HEK293 (cell line): ENCODE measurements around the gene SLC2A11.

ENCODE experiments used
- ELK4 ChIP-seq: IDR thresholded peaks from 2 replicates; pipeline ENCODE4 v1.6.1; 2011; ENCODE audit warnings: mild to moderate bottlenecking, low read depth, low read length, borderline replicate concordance
- GFI1B ChIP-seq: fragments of 450-650 bp; formaldehyde crosslinking; IDR thresholded peaks from 2 replicates; pipeline ENCODE4 v1.5.1; 2016; ENCODE audit warnings: missing biosample characterization, missing genetic modification characterization
- GLI4 ChIP-seq: fragments of 450-650 bp; formaldehyde crosslinking; IDR thresholded peaks from 2 replicates; pipeline ENCODE4 v1.5.1; 2016; ENCODE audit warnings: missing biosample characterization, missing genetic modification characterization
- MEIS1 ChIP-seq: sonication (generic); formaldehyde crosslinking; IDR thresholded peaks from 2 replicates; pipeline ENCODE4 v1.8.1; 2022; ENCODE audit warnings: missing genetic modification reagents, mild to moderate bottlenecking, borderline replicate concordance
- MZF1 ChIP-seq: fragments of 450-650 bp; formaldehyde crosslinking; IDR thresholded peaks from 2 replicates; pipeline ENCODE4 v1.5.1; 2017; ENCODE audit warnings: missing biosample characterization, missing genetic modification characterization, borderline replicate concordance
- PRDM6 ChIP-seq: fragments of 450-650 bp; formaldehyde crosslinking; IDR thresholded peaks from 2 replicates; pipeline ENCODE4 v1.5.1; 2017; ENCODE audit warnings: missing biosample characterization, missing genetic modification characterization
- REST ChIP-seq: fragments of 450-650 bp; formaldehyde crosslinking; IDR thresholded peaks from 2 replicates; pipeline ENCODE4 v1.5.1; 2016; ENCODE audit warnings: missing biosample characterization, missing genetic modification characterization
- SCRT2 ChIP-seq: fragments of 450-650 bp; formaldehyde crosslinking; IDR thresholded peaks from 2 replicates; pipeline ENCODE4 v1.5.1; 2016; ENCODE audit warnings: missing biosample characterization, missing genetic modification characterization
- TCF7L2 ChIP-seq: IDR thresholded peaks from 2 replicates; pipeline ENCODE4 v1.6.1; 2011; ENCODE audit warnings: low read depth, mild to moderate bottlenecking, inconsistent platforms, low read length, moderate library complexity, borderline replicate concordance
- ZBTB10 ChIP-seq: fragments of 450-650 bp; formaldehyde crosslinking; IDR thresholded peaks from 2 replicates; pipeline ENCODE4 v1.5.1; 2016; ENCODE audit warnings: missing biosample characterization, missing genetic modification characterization
- ZBTB17 ChIP-seq: fragments of 450-650 bp; formaldehyde crosslinking; IDR thresholded peaks from 2 replicates; pipeline ENCODE4 v1.5.1; 2016; ENCODE audit warnings: missing biosample characterization, missing genetic modification characterization
- ZBTB21 ChIP-seq: fragments of 450-650 bp; formaldehyde crosslinking; IDR thresholded peaks from 2 replicates; pipeline ENCODE4 v1.5.1; 2017; ENCODE audit warnings: missing biosample characterization, missing genetic modification characterization
- ZBTB48 ChIP-seq: fragments of 450-650 bp; formaldehyde crosslinking; IDR thresholded peaks from 2 replicates; pipeline ENCODE4 v1.5.1; 2016; ENCODE audit warnings: missing biosample characterization, missing genetic modification characterization
- ZNF112 ChIP-seq: fragments of 450-650 bp; formaldehyde crosslinking; IDR thresholded peaks from 2 replicates; pipeline ENCODE4 v1.5.0; 2017; ENCODE audit warnings: missing biosample characterization, missing genetic modification characterization
- ZNF138 ChIP-seq: fragments of 450-650 bp; formaldehyde crosslinking; IDR thresholded peaks from 2 replicates; pipeline ENCODE4 v1.5.1; 2016; ENCODE audit warnings: missing biosample characterization, missing genetic modification characterization, borderline replicate concordance
- ZNF155 ChIP-seq: fragments of 450-650 bp; formaldehyde crosslinking; IDR thresholded peaks from 2 replicates; pipeline ENCODE4 v1.5.1; 2016; ENCODE audit warnings: missing biosample characterization, missing genetic modification characterization
- ZNF266 ChIP-seq: fragments of 450-650 bp; formaldehyde crosslinking; IDR thresholded peaks from 2 replicates; pipeline ENCODE4 v1.5.1; 2016; ENCODE audit warnings: missing biosample characterization, missing genetic modification characterization, low read depth
- ZNF280C ChIP-seq: fragments of 450-650 bp; formaldehyde crosslinking; IDR thresholded peaks from 2 replicates; pipeline ENCODE4 v1.5.1; 2016; ENCODE audit warnings: missing biosample characterization, missing genetic modification characterization
- ZNF324 ChIP-seq: fragments of 450-650 bp; formaldehyde crosslinking; IDR thresholded peaks from 2 replicates; pipeline ENCODE4 v1.5.1; 2016; ENCODE audit warnings: missing biosample characterization, missing genetic modification characterization
- ZNF37A ChIP-seq: fragments of 450-650 bp; IDR thresholded peaks from 2 replicates; pipeline ENCODE4 v1.5.1; 2018; ENCODE audit warnings: missing biosample characterization, missing genetic modification characterization
- ZNF473 ChIP-seq: fragments of 450-650 bp; formaldehyde crosslinking; IDR thresholded peaks from 2 replicates; pipeline ENCODE4 v1.5.1; 2017; ENCODE audit warnings: missing biosample characterization, missing genetic modification characterization
- ZNF514 ChIP-seq: fragments of 450-650 bp; formaldehyde crosslinking; IDR thresholded peaks from 2 replicates; pipeline ENCODE4 v1.5.1; 2016; ENCODE audit warnings: missing biosample characterization, missing genetic modification characterization
- ZNF521 ChIP-seq: fragments of 450-650 bp; formaldehyde crosslinking; IDR thresholded peaks from 2 replicates; pipeline ENCODE4 v1.5.1; 2017; ENCODE audit warnings: missing biosample characterization, mild to moderate bottlenecking, missing genetic modification characterization
- ZNF571 ChIP-seq: fragments of 450-650 bp; formaldehyde crosslinking; IDR thresholded peaks from 2 replicates; pipeline ENCODE4 v1.5.0; 2017; ENCODE audit warnings: missing biosample characterization, missing genetic modification characterization
- ZNF626 ChIP-seq: fragments of 450-650 bp; sonication (Bioruptor Pico); formaldehyde crosslinking; IDR thresholded peaks from 2 replicates; pipeline ENCODE4 v1.5.1; 2018; ENCODE audit warnings: missing biosample characterization, missing genetic modification characterization, inconsistent platforms
- ZNF701 ChIP-seq: fragments of 450-650 bp; formaldehyde crosslinking; IDR thresholded peaks from 2 replicates; pipeline ENCODE4 v1.5.1; 2016; ENCODE audit warnings: missing biosample characterization, missing genetic modification characterization
- TF ChIP-seq, protein P1 (sequence below): fragments of 450-650 bp; formaldehyde crosslinking; IDR thresholded peaks from 2 replicates; pipeline ENCODE4 v1.5.1; 2016; ENCODE audit warnings: missing biosample characterization, missing genetic modification characterization

SLC2A11 gene

GRCh38 chr22:23856721-23857605 is 712 bp upstream of the SLC2A11 start (continued):
- TF ChIP-seq ZNF155 (tag by site-specific recombination) (no peak), ZNF324 (0 out of 2 replicates have a peak, but pooled peaks have one; percentile 35), SCRT2 (tag by site-specific recombination) (no peak), ZNF514 (no peak), REST (no peak), MEIS1 (no peak), ZNF521 (tag by site-specific recombination) (no peak), ZNF138 (tag by site-specific recombination) (no peak), ZNF473 (tag by site-specific recombination) (no peak), ZBTB10 (tag by site-specific recombination) (peak; percentile 86), ZBTB17 (tag by site-specific recombination) (peak; percentile 82), ZNF112 (tag by site-specific recombination) (no peak), ZNF701 (tag by site-specific recombination) (no peak), ELK4 (no peak), TCF7L2 (no peak), ZNF280C (no peak), ZBTB48 (tag by site-specific recombination) (no peak), ZNF266 (tag by site-specific recombination) (no peak), ZNF571 (tag by site-specific recombination) (no peak), ZBTB21 (tag by site-specific recombination) (no peak), ZNF37A (tag by site-specific recombination) (no peak), ZNF626 (tag by site-specific recombination) (no peak), MZF1 (no peak), PRDM6 (no peak), GFI1B (tag by site-specific recombination) (no peak), GLI4 (tag by site-specific recombination) (no peak)
- TF ChIP-seq, protein P1, sequence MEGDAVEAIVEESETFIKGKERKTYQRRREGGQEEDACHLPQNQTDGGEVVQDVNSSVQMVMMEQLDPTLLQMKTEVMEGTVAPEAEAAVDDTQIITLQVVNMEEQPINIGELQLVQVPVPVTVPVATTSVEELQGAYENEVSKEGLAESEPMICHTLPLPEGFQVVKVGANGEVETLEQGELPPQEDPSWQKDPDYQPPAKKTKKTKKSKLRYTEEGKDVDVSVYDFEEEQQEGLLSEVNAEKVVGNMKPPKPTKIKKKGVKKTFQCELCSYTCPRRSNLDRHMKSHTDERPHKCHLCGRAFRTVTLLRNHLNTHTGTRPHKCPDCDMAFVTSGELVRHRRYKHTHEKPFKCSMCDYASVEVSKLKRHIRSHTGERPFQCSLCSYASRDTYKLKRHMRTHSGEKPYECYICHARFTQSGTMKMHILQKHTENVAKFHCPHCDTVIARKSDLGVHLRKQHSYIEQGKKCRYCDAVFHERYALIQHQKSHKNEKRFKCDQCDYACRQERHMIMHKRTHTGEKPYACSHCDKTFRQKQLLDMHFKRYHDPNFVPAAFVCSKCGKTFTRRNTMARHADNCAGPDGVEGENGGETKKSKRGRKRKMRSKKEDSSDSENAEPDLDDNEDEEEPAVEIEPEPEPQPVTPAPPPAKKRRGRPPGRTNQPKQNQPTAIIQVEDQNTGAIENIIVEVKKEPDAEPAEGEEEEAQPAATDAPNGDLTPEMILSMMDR (tag by site-specific recombination), result 0 out of 2 replicates have a peak, but pooled peaks have one; percentile 14
